H9 (cell line): ENCODE results near the gene NRP1. TPM values are rescaled to one million over a fixed set of nuclear protein-coding genes. Genes with fewer than 3 reads are reported as not detected.

Experiments
- DNase-seq: peaks from one replicate; pipeline ENCODE4 v3.0.0-alpha.2; 2017
- H2AFZ ChIP-seq: one replicate; pipeline ENCODE4 v1.6.1; 2013; ENCODE audit warnings: mild to moderate bottlenecking, low read length, control low read depth, moderate library complexity
- H2AK5ac ChIP-seq: 2 replicates; pipeline ENCODE4 v1.6.1; 2013; ENCODE audit warnings: low read length, control low read depth, mixed read lengths; ENCODE audit not compliant: insufficient read length
- H2BK120ac ChIP-seq: one replicate; pipeline ENCODE4 v1.6.1; 2013; ENCODE audit warnings: low read depth, mild to moderate bottlenecking, low read length, control low read depth, inconsistent platforms; ENCODE audit not compliant: poor library complexity, severe bottlenecking
- H2BK12ac ChIP-seq: 2 replicates; pipeline ENCODE4 v1.6.1; 2013; ENCODE audit warnings: low read length, control low read depth, mixed read lengths, low read depth; ENCODE audit not compliant: insufficient read length
- H2BK15ac ChIP-seq: 2 replicates; pipeline ENCODE4 v1.6.1; 2013; ENCODE audit warnings: low read depth, low read length, control low read depth
- H2BK20ac ChIP-seq: one replicate; pipeline ENCODE4 v1.6.1; 2013; ENCODE audit warnings: low read depth, mild to moderate bottlenecking, low read length, control low read depth, inconsistent platforms; ENCODE audit not compliant: poor library complexity, severe bottlenecking
- H2BK5ac ChIP-seq: 2 replicates; pipeline ENCODE4 v1.6.1; 2013; ENCODE audit warnings: low read length, control low read depth, mixed read lengths; ENCODE audit not compliant: insufficient read length
- H3K14ac ChIP-seq: 2 replicates; pipeline ENCODE4 v1.6.1; 2013; ENCODE audit warnings: low read length, control low read depth; ENCODE audit not compliant: insufficient read depth
- H3K18ac ChIP-seq: 2 replicates; pipeline ENCODE4 v1.6.1; 2013; ENCODE audit warnings: low read depth, mild to moderate bottlenecking, mixed read lengths, low read length, control low read depth; ENCODE audit not compliant: insufficient read length
- H3K23ac ChIP-seq: 2 replicates; pipeline ENCODE4 v1.6.1; 2013; ENCODE audit warnings: low read length, control low read depth, mixed read lengths, low read depth; ENCODE audit not compliant: insufficient read length
- H3K23me2 ChIP-seq: 2 replicates; pipeline ENCODE4 v1.6.1; 2013; ENCODE audit warnings: low read depth, mild to moderate bottlenecking, mixed read lengths, low read length, control low read depth; ENCODE audit not compliant: insufficient read length, poor library complexity, severe bottlenecking
- H3K27ac ChIP-seq: 2 replicates; pipeline ENCODE4 v1.5.1; 2013; ENCODE audit warnings: low read length, control low read depth, mixed read lengths, low read depth; ENCODE audit not compliant: insufficient read length
- H3K27me3 ChIP-seq: 2 replicates; pipeline ENCODE4 v1.6.1; 2013; ENCODE audit warnings: low read length, control low read depth, inconsistent platforms; ENCODE audit not compliant: insufficient read depth
- H3K4ac ChIP-seq: 2 replicates; pipeline ENCODE4 v1.6.1; 2013; ENCODE audit warnings: low read depth, mild to moderate bottlenecking, control low read depth, inconsistent platforms, low read length, moderate library complexity
- H3K4me1 ChIP-seq: 2 replicates; pipeline ENCODE4 v1.6.1; 2013; ENCODE audit warnings: low read length, control low read depth, inconsistent platforms; ENCODE audit not compliant: insufficient read depth
- H3K4me2 ChIP-seq: 2 replicates; pipeline ENCODE4 v1.6.1; 2013; ENCODE audit warnings: low read length, control low read depth, mixed read lengths; ENCODE audit not compliant: insufficient read length, insufficient read depth
- H3K56ac ChIP-seq: 2 replicates; pipeline ENCODE4 v1.6.1; 2013; ENCODE audit warnings: low read depth, mild to moderate bottlenecking, mixed read lengths, low read length, control low read depth; ENCODE audit not compliant: insufficient read length
- H3K79me1 ChIP-seq: 2 replicates; pipeline ENCODE4 v1.6.1; 2013; ENCODE audit warnings: low read depth, mild to moderate bottlenecking, moderate library complexity, low read length, control low read depth, inconsistent platforms; ENCODE audit not compliant: insufficient read depth, poor library complexity, severe bottlenecking
- H3K79me2 ChIP-seq: 2 replicates; pipeline ENCODE4 v1.6.1; 2013; ENCODE audit warnings: low read length, control low read depth, inconsistent platforms; ENCODE audit not compliant: insufficient read depth
- H3K9ac ChIP-seq: 2 replicates; pipeline ENCODE4 v1.6.1; 2013; ENCODE audit warnings: low read length, control low read depth, mixed read lengths; ENCODE audit not compliant: insufficient read length; ENCODE audit errors: extremely low read depth
- H3K9me3 ChIP-seq: one replicate; pipeline ENCODE4 v1.6.1; 2013; ENCODE audit warnings: low read depth, low read length, inconsistent platforms; ENCODE audit not compliant: control insufficient read depth
- H3T11ph ChIP-seq: one replicate; pipeline ENCODE4 v1.6.1; 2013; ENCODE audit warnings: mild to moderate bottlenecking, low read length, control low read depth, inconsistent platforms
- H4K20me1 ChIP-seq: one replicate; pipeline ENCODE4 v1.6.1; 2013; ENCODE audit not compliant: control insufficient read depth, insufficient read length, insufficient read depth
- H4K5ac ChIP-seq: 2 replicates; pipeline ENCODE4 v1.6.1; 2013; ENCODE audit warnings: low read depth, mild to moderate bottlenecking, mixed read lengths, low read length, control low read depth; ENCODE audit not compliant: insufficient read length
- H4K8ac ChIP-seq: replicated peaks from 2 replicates; pipeline ENCODE4 v1.6.1; 2013; ENCODE audit warnings: low read length, control low read depth, mixed read lengths, low read depth; ENCODE audit not compliant: insufficient read length
- H4K91ac ChIP-seq: 2 replicates; pipeline ENCODE4 v1.6.1; 2013; ENCODE audit warnings: low read depth, mild to moderate bottlenecking, moderate library complexity, mixed read lengths, low read length, control low read depth; ENCODE audit not compliant: insufficient read length
- H3K27ac Mint-ChIP-seq, 3 experiments: 2 replicates in 2 of 3; 3 replicates in 1 of 3; pipeline ENCODE4 v1.8.0; 2020 to 2021; ENCODE audit warnings: mixed read lengths in 3 of 3, mild to moderate bottlenecking in 1 of 3, moderate library complexity in 1 of 3
- H3K27me3 Mint-ChIP-seq: 2 replicates; pipeline ENCODE4 v1.8.0; 2021; ENCODE audit warnings: low read depth, mild to moderate bottlenecking, moderate library complexity, mixed read lengths
- H3K36me3 Mint-ChIP-seq, 3 experiments: 2 replicates in 2 of 3; 3 replicates in 1 of 3; pipeline ENCODE4 v1.8.0; 2020 to 2021; ENCODE audit warnings: low read depth in 3 of 3, mixed read lengths in 3 of 3; ENCODE audit not compliant: insufficient read depth in 1 of 3
- H3K4me1 Mint-ChIP-seq, 2 experiments: 2 replicates each; pipeline ENCODE4 v1.8.0; 2020; ENCODE audit warnings: mixed read lengths in 2 of 2
- H3K4me3 Mint-ChIP-seq, 2 experiments: 2 replicates in 1 of 2; 3 replicates in 1 of 2; pipeline ENCODE4 v1.8.0; 2020 to 2021; ENCODE audit warnings: mild to moderate bottlenecking in 2 of 2, mixed read lengths in 2 of 2, moderate library complexity in 1 of 2
- H3K9me3 Mint-ChIP-seq, 2 experiments: 2 replicates in 1 of 2; 3 replicates in 1 of 2; pipeline ENCODE4 v1.8.0; 2020; ENCODE audit warnings: mild to moderate bottlenecking in 2 of 2, mixed read lengths in 2 of 2, moderate library complexity in 1 of 2
- WGBS: extraction: QIAGEN DNeasy Blood & Tissue Kit; methylation state at CpG from one replicate; pipeline ENCODE4 v1.1.7; 2013; ENCODE audit warnings: missing lambda C conversion rate, low lambda C conversion rate, mixed read lengths; ENCODE audit not compliant: insufficient read length; ENCODE audit errors: extremely low coverage; 5-methylcytosine and 5-hydroxymethylcytosine counted together
- total RNA-seq: library from RNA; stranded (reverse); gene quantifications from 2 replicates; pipeline ENCODE4 v1.2.1, GENCODE V29; 2021
- TF ChIP-seq, protein P1 (sequence below): fragments of 200-600 bp; sonication (generic); conservative IDR thresholded peaks from 3 replicates; pipeline ENCODE4 v1.8.0; 2021; ENCODE audit warnings: antibody characterized with exemption, mild to moderate bottlenecking

Gene NRP1
- total RNA-seq, 1 experiment from 2014 or later = 4.6 TPM

DNA sequence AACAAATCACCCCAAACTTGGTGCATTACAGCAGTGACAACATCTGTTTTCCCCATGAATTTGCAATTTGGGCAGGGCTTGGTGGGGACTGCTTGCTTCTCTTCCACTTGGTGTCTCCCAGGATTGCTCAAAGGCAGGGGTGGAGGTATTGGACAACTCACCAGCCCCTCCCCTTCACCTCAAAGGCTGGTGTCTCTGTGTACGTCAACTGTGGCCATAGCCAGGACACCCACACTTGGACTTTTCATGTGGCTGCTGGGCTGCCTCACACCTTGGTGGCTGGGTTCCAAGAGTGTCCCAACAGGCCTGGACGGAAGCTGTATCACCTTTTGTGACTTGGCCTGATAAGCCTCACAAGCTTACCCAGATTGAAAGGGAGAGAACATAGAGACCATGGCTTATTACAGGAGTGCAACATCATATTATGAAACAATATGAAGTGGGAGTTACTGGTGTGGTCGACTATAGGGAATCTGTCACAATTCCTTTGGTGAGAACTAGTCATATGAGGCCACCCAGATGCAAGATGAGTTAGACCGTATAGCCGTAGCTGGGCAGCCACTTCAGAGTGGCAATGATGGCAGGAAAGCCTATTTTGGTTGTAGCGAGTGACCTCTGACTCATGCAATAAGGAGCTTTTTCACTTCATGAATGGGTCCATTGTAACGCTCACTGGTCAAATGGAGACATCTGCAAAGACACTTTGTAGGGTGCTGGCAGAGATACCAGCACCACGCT is 188.8 kb downstream of the NRP1 start:
- H3K27ac ChIP-seq = no peak overlapping the region
- no peak overlapping the region for H3K56ac ChIP-seq
- no peak overlapping the region for H2AK5ac ChIP-seq
- H2BK15ac ChIP-seq = no peak overlapping the region
- H3K4me3 Mint-ChIP-seq = no peak overlapping the region
- peaks cover 1 to 5% (median 3%) of the 10 kb centered on the region in 3 experiments; a peak in 6 of 7 replicates for H3K36me3 Mint-ChIP-seq
- H3K4me1 Mint-ChIP-seq = peaks cover 0 to 5% of the 10 kb centered on the region in 2 experiments; a peak in 1 of 4 replicates
- WGBS = no CpG with 5 or more reads among the region's 8 CpGs
- H3K23me2 ChIP-seq = no peaks in the 10 kb centered on the region
- no peak overlapping the region for H4K91ac ChIP-seq
- H4K20me1 ChIP-seq = no peaks in the 10 kb centered on the region
- H4K8ac ChIP-seq = no peak overlapping the region
- DNase-seq = no peak
- H3K4ac ChIP-seq = no peak overlapping the region
- no peaks in the 10 kb centered on the region for H3K79me2 ChIP-seq
- no peak overlapping the region for H3K27ac Mint-ChIP-seq
- no peaks in the 10 kb centered on the region for H3K27me3 ChIP-seq
- no peaks in the 10 kb centered on the region for H3K4me1 ChIP-seq
- H3K9me3 Mint-ChIP-seq = peaks cover 4 to 12% of the 10 kb centered on the region in 2 experiments; a peak in 3 of 5 replicates
- H2BK5ac ChIP-seq = no peak overlapping the region
- no peaks in the 10 kb centered on the region for H3K79me1 ChIP-seq
- no peak overlapping the region for H2BK12ac ChIP-seq
- H3K4me2 ChIP-seq = no peak overlapping the region
- no peak overlapping the region for H2AFZ ChIP-seq
- no peak overlapping the region for H3K9ac ChIP-seq
- TF ChIP-seq, protein P1, sequence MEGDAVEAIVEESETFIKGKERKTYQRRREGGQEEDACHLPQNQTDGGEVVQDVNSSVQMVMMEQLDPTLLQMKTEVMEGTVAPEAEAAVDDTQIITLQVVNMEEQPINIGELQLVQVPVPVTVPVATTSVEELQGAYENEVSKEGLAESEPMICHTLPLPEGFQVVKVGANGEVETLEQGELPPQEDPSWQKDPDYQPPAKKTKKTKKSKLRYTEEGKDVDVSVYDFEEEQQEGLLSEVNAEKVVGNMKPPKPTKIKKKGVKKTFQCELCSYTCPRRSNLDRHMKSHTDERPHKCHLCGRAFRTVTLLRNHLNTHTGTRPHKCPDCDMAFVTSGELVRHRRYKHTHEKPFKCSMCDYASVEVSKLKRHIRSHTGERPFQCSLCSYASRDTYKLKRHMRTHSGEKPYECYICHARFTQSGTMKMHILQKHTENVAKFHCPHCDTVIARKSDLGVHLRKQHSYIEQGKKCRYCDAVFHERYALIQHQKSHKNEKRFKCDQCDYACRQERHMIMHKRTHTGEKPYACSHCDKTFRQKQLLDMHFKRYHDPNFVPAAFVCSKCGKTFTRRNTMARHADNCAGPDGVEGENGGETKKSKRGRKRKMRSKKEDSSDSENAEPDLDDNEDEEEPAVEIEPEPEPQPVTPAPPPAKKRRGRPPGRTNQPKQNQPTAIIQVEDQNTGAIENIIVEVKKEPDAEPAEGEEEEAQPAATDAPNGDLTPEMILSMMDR = no peak
- no peak overlapping the region for H3K18ac ChIP-seq
- H3K14ac ChIP-seq = no peak overlapping the region
- H2BK20ac ChIP-seq = no peak overlapping the region
- no peaks in the 10 kb centered on the region for H3K9me3 ChIP-seq
- no peak overlapping the region for H4K5ac ChIP-seq
- H3K27me3 Mint-ChIP-seq = no peaks in the 10 kb centered on the region; the same call in 1 of the 2 replicates
- H3T11ph ChIP-seq = no peak overlapping the region
- H2BK120ac ChIP-seq = no peak overlapping the region
- H3K23ac ChIP-seq = no peak overlapping the region
